DLD1 (cell line): ENCODE results near the gene MTHFD2L.

Experiments used
- in situ Hi-C: cut with HindIII; loops from 2 replicates; pipeline ENCODE4 v1.10.0; 2017; ENCODE audit warnings: low sequenced_read_pairs

Gene MTHFD2L

DNA sequence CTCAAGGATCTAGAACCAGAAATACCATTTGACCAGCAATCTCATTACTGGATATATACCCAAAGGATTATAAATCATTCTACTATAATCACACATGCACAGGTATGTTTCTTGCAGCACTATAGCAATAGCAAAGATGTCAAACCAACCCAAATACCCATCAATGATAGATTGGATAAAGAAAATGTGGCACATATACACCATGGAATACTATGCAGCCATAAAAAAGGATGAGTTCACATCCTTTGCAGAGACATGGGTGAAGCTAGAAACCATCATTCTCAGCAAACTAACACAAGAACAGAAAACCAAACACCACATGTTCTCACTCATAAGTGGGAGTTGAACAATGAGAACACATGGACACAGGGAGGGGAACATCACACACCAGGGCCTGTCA is 25.7 kb upstream of the MTHFD2L start:
- in situ Hi-C loops: loop anchor here (25.0 kb wide), 1 partner anchor 445 kb away; no protein-coding TSS in a partner anchor

DNA sequence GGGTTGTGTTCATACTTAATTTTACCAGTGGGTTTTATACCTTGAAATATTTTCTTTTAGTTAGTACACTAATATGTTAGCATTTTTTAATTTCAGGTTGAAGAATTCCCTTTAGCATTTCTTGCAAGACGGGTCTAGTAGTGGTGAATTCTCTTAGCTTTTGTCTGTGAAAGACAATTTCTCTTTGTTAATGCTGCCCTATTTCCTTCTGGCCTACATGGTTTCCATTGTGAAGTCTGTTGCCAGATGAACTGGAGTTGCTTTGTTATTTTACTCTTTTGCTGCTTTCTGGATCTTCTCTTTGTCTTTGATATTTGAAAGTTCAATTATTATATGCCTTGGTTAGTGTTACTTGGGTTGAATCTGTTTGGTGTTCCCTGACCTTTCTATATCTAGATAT is 25.0 kb upstream of the MTHFD2L start:
- in situ Hi-C loops: loop anchor here (25.0 kb wide), 1 partner anchor 446 kb away; no protein-coding TSS in a partner anchor

DNA sequence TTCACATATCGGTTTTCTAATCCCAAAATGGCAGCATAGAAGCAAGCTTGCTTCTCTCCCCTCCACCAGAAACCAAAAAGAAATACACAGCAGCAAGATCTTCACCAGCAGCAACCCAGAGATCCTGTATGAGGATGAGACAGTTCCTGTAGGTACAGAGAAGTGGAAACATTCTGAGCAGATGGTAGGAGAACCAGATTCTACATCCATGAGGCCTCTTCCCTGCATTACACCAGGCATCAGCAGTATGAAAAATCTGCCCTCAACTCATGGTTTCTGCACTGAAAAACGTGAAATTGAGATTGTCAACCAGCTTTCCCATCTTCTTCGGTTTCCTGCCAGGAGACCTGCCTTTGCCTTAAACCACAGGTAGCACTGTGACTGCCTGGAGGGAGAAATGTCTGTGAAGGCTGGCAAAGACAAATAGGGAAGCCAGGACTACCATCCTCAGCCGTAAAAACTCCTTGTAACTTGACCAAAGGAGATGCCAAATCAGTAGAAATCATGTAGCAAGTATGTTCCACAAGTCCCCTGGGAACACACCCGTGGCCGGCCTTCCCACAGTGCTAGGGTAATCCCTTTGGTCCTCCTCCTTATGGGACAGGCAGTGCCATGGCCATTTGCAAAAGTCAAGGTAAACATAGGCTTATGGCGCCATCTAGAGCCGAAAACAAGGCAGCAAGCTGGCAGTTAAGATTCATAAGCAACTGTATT is 24.0 kb upstream of the MTHFD2L start:
- in situ Hi-C loops: loop anchor here (25.0 kb wide), 1 partner anchor 447 kb away; no protein-coding TSS in a partner anchor

DNA sequence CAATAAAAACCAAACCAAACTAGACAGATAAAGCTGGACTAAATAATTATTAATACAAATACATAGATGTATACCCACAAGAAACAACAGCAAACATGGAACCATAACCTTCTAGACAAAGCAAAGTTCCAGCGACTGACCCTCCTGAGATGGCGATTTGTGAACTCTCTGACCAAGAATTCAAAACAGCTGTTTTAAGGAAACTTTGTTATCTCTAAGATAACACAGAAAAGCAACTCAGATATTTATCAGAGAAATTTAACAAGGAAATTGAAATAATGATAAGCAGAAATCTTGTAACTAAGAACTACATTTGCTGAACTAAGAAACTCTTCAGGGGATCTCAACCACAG is 23.4 kb upstream of the MTHFD2L start:
- in situ Hi-C loops: loop anchor here (25.0 kb wide), 1 partner anchor 447 kb away; no protein-coding TSS in a partner anchor

DNA sequence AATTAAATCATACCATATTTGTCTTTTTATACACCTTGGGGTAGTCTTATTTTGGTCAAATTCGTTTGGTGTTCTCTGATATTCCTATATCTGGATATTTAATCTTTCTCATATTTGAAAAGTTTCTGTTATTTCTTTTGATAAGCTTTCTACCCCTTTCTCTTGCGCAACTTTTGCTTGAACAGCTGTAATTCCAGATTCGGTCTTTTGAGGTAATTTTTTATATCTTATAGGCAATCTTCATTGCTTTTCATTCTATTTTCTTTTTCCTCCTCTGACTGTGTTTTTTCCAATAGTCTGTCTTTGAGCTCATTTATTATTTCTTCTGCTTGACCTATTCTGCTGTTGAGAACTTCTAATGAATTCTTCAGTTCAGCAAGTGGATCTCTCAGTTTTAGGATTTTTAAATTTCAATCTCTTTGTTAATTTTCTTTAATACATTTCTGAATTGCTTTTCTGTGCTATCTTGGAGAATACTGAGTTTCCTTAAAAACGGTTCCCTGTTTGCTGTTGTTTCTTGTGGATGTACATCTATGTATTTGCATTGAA is 11.3 kb upstream of the MTHFD2L start:
- in situ Hi-C loops: loop anchor here (25.0 kb wide), 1 partner anchor 459 kb away; no protein-coding TSS in a partner anchor

DNA sequence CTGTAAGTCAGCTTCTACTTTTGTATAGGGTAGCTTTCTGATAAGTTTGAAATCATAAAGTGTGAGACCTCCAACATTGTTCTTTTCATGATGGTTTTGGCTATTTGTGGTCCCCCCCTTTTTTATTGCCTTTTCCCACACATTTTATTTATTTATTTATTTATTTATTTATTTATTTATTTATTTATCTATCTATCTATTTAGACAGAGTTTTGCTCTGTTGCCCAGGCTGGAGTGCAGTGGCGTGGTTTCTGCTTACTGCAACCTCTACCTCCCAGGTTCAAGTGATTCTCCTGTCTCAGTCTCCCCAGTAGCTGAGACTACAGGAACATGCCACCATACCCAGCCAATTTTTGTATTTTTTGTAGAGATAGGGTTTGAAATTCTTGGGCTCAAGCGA is 9.7 kb upstream of the MTHFD2L start:
- in situ Hi-C loops: loop anchor here (25.0 kb wide), 1 partner anchor 461 kb away; no protein-coding TSS in a partner anchor

DNA sequence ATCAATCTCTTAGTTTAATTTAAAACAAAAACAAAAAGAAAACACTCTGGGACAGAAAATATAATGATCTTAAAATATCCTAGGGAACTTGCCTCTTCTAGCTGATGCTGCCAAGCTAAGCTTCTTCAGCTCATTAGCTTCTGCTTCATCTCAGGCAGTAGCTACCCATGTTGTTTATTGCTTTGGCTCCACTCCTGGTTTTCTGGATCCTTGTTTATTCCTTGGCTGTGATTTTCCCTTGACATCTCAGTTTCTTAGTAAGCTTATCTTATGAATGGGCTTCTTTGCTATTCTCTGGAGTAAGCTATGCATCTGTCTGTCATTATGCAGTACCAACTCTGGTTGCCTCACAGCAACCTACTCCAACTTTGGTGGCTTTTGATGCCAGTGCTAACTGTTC is 5.1 kb upstream of the MTHFD2L start:
- in situ Hi-C loops: no loop called here

DNA sequence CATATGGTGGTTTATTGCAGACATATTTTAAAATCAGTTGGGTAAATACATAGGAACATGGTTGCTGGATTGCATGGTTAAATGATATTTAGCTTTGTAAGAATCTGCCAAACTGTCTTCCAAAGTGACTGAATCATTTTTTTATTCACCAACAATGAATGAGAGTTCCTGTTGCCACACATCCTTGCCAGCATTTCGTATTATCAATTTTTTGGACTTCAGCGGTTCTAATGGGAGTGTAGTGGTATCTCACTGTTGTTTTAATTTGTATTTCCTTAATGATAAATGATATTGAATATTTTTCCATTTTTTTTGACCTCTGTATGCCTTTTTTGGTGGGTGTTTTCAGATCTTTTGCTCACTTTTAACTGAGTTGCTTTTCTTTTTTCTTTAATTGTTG is 1.4 kb upstream of the MTHFD2L start:
- in situ Hi-C loops: no loop called here

DNA sequence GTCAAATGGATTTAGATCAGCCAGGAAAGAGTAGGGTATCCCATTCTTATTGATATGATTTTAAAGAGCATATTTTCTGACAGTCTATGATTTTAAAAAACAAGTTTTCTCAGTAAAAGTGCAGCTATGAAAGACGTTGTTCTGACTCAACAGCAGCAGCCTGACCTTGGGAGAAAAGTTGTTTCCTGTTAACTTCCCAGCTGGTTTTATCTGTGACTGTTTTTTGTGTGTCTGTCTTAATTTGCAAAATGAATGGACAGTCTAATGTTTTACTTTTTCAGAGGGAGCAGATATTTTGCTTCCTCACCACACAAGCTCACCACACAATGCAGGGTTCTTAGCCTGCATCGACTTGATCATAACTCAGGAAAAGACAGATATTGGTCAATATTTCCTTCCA is 764 bp upstream of the MTHFD2L start:
- in situ Hi-C loops: no loop called here

DNA sequence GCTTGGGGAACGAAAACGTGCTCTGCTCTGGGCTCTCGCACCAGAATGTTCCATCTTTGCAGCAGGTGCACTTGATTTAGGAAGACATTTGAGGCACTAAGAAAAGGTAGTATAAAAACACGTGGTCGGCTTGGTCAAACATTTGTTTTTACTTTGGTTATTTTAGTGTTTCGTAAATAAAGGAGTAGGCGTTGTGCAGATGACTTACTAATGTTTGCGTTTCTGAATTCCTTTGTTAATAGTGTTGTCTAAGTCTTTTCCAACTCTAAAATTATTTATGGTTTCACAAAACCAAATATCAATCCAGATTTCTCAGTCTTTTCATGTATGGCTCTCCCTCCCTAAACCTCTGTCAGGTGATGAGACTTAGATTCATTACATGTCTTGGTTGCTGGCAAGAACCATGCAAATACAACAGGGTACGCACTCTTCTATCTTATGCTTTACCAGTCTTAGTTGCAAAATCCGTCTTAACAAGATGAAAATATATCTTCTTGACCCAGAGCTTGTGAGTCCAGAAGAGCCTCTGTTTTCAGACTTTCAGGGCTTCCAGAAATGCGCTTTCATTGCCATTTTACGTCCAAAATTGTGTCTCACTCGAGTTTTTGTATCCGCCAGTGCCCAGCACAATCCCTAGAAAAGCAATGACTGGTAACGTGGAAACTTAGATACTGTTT is 686 bp downstream of the MTHFD2L start:
- in situ Hi-C loops: no loop called here

DNA sequence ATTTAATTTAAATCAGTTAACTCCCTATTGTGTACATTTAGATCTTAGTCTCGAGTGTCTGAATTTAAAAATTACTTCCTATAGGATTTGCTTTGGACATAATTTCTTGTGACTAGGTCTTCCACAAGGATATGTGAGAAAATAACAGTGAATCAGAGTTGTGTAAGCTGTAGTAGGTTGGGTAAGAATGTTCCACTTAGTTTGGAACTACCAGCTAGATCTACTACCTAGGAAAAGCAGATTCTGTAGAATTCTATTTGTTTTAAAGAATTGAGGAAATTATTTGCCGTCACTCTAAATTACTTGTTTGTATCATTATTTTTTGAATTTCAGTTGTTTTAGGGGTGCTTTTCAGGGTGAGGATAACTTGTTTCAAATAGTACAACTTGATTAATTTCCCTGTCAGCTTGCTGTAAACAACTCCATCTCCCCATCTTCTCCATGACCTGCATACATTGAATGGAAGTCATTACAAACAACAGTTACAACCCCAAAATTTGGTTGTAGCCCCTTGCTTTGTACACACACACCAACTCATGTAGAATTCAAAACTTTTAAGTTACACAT is 1.3 kb downstream of the MTHFD2L start:
- in situ Hi-C loops: no loop called here

DNA sequence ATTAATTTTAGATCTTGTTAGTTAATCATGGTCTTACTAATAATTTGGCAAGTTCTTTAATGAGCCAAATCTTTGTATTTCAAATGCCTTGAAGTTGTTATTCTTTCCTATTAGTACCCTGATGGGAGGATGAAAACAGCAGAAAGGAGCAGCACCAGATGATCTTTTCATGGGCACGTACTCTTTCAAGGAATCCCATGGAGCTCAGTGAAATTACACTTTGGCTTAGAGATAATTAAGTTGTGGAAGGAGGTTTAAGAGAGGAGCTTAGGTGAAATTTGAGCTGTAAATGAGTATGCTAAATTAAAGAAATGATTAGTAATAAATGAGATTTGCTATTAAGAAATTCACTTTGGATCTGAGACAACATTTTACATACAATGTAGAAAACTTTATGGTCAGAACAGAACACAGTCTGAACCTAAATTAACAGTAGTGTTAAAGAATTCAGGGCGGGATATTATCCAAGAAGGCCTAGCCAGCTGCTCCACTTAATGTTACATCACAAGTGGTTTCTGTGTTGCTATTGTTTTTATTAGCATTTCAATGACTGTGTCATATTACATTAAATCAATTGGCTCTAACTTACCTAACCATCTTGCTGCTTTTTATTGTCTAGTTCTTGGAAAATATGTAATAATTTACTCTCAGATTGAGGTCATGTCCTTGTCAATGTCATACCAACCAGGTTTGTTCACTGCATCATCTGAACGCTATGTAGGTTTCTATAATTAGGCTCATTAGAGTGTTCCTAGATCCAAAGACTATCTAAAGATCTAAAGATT is 3.9 kb downstream of the MTHFD2L start:
- in situ Hi-C loops: no loop called here

DNA sequence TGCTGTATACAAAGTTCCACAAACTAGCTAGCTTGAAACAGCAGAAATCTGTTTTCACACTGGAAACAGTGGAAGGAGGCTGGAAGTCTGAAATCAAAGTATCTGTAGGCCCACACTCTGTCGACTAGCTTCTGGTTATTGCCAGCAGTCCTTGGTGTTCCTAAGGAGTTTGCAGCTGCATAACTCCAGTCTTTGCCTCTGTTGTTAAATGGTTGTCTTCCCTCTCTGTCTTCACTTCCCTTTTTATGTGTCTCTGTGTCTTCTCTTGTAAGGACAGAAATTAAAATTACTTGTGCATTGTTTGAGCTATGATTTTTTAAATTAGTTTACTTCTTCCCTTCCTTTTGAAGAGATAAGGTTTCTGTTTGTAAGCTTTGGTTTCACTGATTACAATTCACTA is 8.2 kb downstream of the MTHFD2L start:
- in situ Hi-C loops: no loop called here

DNA sequence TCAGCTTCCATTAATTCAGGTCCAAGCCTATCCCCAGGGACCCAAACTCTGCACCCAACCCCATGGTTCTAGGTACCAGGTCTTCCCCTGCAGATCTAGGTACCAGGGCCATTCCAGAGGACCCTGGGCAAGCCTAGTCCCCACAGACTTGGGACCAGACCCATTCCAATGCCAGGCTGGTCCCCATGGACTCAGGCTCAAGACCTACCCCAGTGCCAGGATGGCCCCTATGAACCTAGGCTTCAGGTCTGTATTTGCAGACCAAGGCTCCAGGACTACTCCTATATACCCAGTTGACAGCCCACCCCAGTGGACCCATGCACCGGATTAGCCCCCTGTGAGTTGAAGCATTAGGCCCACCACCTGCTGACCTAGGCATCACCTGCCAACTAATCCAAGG is 8.9 kb downstream of the MTHFD2L start:
- in situ Hi-C loops: no loop called here

DNA sequence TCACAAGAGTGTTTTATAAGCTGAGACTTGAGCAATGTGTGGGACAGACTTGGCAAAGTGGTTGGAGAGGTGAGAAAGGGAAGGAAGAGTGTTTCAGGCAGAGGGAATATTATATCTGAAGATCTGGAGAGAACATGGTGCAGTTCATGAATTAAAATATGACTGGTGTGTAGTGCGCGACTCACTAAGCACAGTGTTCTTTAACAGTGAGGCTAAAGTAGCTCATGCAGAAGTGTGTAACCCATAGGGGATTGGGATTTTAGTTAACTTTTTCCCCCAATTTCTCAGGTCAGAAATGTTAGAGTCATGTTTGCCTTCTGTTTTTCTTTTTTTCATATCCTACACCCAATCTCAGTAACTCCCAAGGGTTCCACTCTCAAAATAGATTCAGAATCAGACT is 9.7 kb downstream of the MTHFD2L start:
- in situ Hi-C loops: no loop called here

DNA sequence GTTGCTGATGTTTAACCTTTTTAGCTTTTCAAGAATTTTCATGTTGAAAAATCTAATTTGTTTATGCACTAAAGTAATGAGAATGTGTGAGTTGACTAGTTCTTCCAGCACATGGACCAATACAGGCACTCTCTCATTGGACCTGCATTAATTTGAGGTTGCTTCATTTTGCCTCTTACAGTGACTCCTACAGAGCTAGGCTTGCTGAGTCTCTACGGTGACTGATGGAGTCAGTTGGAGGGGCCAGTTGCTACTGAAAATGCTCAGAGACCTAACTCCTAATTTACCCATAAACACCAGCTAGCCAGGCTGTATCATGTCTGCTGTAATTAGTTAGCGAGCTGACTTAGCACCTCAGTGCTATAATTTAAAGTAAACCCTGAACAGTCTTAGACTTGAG is 10.9 kb downstream of the MTHFD2L start:
- in situ Hi-C loops: no loop called here

DNA sequence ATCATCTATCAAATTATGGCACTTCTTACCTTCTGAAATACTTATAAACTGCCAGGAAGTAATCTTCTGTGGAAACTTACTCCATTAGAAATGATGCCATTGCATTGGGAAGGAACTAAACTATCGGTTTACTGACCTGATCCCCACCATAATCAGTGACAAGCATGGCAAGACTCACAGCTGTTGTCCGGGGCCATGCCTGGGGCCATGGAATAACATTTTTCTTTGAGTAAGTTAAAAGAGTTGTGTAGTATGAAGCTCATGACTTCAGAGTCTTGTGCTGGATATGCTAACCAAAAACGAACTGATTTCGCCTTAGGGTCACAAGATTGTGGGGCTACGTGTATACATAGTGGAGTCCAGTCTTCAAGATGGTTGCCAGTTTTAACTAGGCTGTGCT is 15.4 kb downstream of the MTHFD2L start:
- in situ Hi-C loops: no loop called here

DNA sequence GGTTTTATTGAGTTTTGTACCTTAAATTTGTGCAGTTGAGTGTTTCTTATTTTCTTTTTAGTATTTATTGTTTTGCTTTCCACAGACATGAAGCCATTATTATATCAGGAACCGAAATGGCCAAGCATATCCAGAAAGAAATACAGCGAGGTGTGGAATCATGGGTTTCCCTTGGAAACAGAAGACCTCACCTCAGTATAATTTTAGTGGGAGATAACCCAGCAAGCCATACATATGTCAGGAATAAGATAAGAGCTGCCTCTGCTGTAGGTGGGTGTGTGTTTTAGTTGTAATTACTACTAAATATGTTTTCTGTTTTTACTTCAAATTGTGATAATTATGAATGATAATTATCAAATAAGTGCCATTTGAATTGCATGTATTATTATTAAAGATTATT is 16.5 kb downstream of the MTHFD2L start:
- in situ Hi-C loops: no loop called here

DNA sequence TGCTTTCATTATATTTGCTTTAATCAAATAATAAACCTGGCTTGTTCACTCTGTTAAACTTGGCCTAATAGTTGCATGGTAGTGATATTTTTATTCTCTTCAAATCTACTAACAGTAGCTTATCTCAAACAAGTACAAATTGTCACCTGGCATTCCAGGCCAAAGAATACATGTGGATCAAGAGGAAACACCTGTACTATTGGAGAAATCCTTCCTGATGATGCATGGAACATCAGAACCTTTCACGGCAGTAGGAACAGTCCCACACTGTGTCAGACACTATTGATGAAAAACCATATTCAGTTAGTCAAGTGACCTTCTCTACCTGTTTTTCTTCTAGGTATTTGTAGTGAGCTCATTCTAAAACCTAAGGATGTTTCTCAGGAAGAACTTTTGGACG is 17.0 kb downstream of the MTHFD2L start:
- in situ Hi-C loops: loop anchor here (25.0 kb wide), 1 partner anchor 137 kb away; the partner anchor contains the start of gene EPGN

DNA sequence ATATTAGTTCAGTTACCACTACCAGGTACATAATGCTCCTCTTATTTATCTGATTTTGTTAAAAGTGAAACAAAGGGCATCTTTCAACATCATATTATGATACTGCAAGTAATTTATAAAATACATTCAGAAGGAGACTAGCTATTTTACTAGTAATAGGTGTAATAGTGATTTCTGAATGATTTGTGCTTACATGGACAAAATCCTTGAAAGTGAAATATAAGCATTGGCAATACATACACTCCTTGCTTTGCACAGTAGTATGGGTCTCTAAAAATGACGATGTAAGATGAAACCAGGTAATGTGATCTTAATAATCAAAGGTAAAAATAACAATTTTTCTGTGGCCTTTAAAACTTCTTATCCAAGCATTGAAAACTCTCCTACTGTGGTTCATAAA is 17.5 kb downstream of the MTHFD2L start:
- in situ Hi-C loops: loop anchor here (25.0 kb wide), 1 partner anchor 137 kb away; the partner anchor contains the start of gene EPGN

DNA sequence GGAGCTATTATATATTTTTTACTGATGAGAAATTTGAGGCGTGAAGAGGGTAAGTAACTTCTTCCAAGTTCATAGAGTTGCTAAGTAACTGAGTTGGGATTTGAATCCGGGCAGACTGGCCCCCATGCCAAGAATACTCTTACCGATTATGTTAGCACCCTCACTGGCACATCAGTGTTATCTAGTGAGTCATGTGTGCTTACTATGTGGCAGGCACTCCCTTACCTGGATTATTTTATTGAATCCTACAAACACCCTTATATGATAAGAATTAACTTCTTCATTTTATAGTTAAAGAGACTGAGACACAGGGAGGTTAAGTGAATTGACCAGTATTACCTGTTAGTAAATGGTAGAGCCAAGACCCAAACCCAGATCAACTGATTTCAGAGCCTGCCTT is 20.9 kb downstream of the MTHFD2L start:
- in situ Hi-C loops: loop anchor here (25.0 kb wide), 1 partner anchor 134 kb away; the partner anchor contains the start of gene EPGN
